A673 (cell line): ENCODE results near the gene UVRAG.

Source experiments
- CTCF ChIP-seq: fragments of 300-800, 200-600 bp; sonication (generic); conservative IDR thresholded peaks from 2 replicates; pipeline ENCODE4 v1.5.1; 2017; ENCODE audit warnings: low read depth, mild to moderate bottlenecking, antibody characterized with exemption, low read length, moderate library complexity, mixed read lengths
- EZH2 ChIP-seq: fragments of 200-600 bp; sonication (generic); IDR thresholded peaks from 2 replicates; pipeline ENCODE4 v1.6.1; 2017; ENCODE audit warnings: borderline replicate concordance, low read depth, mild to moderate bottlenecking, mixed read lengths, antibody characterized with exemption, low read length; ENCODE audit not compliant: poor library complexity, severe bottlenecking

GRCh38 chr11:76103460-76103859 lies 288.4 kb downstream of the UVRAG start:
- TF ChIP-seq CTCF: no peak
- TF ChIP-seq EZH2: no peak
